Upper lobe of left lung (tissue), 4 donors: ENCODE data around the gene ILDR2.

Source experiments
- EP300 ChIP-seq, 4 donors: sonication (generic); formaldehyde crosslinking; IDR thresholded peaks; one replicate each; pipeline ENCODE4 v1.5.1; 2017; ENCODE audit warnings: antibody characterized with exemption in 4 of 4, control low read depth in 2 of 4
- POLR2AphosphoS5 ChIP-seq, 2 donors: sonication (generic); formaldehyde crosslinking; IDR thresholded peaks; one replicate each; pipeline ENCODE4 v1.5.1; 2017; ENCODE audit warnings: antibody characterized with exemption in 2 of 2

- TF ChIP-seq EP300 (IDR thresholded peaks at IDR 0.05) (no peak), POLR2AphosphoS5 (IDR thresholded peaks at IDR 0.05) (no peak)
Measured at GRCh38 chr1:166953491-166953890, 21.8 kb downstream of the ILDR2 start.
